GF-D8 (cell line): ENCODE measurements around the gene NSUN5.
"Not testable (repeated sequence)": the region's sequence is repeated elsewhere in the genome, so short reads cannot be mapped to it uniquely, and the experiment has no call there.

ENCODE experiments used
- DNase-seq: peaks from one replicate; lab custom pipeline; 2025; lab: John Stamatoyannopoulos, UW

The NSUN5 gene

GRCh38 chr7:73267813-73268212, 40.8 kb downstream of the NSUN5 start:
- not testable (repeated sequence) for DNase-seq

- DNase-seq: not testable (repeated sequence)
Observed at GRCh38 chr7:73266719-73267368, 41.8 kb downstream of the NSUN5 start.

- DNase-seq: not testable (repeated sequence)
Observed at GRCh38 chr7:73262416-73262815, 46.2 kb downstream of the NSUN5 start.
